ENCODE results near the gene TDRD12.

Gene TDRD12

DNA sequence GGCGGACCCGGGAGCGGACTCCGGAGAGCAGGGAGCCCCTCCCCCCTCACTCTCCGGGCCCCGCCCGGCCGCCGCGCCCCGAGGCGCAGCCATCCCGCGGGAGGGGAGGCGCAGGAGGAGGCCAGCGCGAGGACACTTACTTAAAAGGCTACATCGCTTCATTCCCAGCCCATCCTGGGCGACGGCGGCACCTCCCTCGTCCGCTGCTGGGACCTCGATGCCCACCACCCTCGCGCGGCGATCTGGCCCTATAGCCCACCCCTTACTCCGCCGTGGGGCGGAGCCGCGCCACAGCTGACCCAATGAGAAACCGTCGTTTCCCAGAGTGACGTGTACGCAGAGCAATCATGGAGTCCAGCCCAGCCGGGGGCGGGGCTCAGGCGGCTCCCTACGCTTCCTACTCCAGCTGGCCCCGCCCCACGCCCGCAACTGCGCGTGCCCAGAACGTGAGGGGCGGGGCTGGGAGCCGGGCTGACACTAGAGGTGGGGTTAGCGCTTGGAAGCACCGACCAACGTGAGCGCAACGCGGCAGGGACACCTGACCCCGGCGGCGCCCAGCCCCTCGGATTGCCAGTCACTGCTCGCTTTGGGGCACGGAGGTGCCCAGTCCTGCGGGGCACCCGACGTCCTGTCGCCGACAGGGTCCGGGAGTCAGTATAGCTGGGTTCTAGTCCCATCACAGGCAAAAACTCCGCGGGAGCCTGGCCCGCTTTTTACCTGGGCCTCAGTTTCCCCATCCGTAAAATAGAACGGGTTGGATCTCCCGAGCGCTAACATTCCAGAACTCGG is 44.4 kb upstream of the TDRD12 start, which contains the start of gene ANKRD27 (continued):
- peak; percentile 42; the same call in 1 of the 2 replicates for TF ChIP-seq ZNF639 (tag by site-specific recombination; IDR thresholded peaks at IDR 0.05)
- TF ChIP-seq, protein P1, sequence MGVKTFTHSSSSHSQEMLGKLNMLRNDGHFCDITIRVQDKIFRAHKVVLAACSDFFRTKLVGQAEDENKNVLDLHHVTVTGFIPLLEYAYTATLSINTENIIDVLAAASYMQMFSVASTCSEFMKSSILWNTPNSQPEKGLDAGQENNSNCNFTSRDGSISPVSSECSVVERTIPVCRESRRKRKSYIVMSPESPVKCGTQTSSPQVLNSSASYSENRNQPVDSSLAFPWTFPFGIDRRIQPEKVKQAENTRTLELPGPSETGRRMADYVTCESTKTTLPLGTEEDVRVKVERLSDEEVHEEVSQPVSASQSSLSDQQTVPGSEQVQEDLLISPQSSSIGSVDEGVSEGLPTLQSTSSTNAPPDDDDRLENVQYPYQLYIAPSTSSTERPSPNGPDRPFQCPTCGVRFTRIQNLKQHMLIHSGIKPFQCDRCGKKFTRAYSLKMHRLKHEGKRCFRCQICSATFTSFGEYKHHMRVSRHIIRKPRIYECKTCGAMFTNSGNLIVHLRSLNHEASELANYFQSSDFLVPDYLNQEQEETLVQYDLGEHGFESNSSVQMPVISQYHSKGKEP (tag by site-specific recombination; IDR thresholded peaks at IDR 0.05) = no peak
- TF ChIP-seq ZNF248 (tag by site-specific recombination; IDR thresholded peaks at IDR 0.05) = no peak
- TF ChIP-seq, protein P2, sequence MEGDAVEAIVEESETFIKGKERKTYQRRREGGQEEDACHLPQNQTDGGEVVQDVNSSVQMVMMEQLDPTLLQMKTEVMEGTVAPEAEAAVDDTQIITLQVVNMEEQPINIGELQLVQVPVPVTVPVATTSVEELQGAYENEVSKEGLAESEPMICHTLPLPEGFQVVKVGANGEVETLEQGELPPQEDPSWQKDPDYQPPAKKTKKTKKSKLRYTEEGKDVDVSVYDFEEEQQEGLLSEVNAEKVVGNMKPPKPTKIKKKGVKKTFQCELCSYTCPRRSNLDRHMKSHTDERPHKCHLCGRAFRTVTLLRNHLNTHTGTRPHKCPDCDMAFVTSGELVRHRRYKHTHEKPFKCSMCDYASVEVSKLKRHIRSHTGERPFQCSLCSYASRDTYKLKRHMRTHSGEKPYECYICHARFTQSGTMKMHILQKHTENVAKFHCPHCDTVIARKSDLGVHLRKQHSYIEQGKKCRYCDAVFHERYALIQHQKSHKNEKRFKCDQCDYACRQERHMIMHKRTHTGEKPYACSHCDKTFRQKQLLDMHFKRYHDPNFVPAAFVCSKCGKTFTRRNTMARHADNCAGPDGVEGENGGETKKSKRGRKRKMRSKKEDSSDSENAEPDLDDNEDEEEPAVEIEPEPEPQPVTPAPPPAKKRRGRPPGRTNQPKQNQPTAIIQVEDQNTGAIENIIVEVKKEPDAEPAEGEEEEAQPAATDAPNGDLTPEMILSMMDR (tag by site-specific recombination; IDR thresholded peaks at IDR 0.05) = no peak
- TF ChIP-seq, protein P3, sequence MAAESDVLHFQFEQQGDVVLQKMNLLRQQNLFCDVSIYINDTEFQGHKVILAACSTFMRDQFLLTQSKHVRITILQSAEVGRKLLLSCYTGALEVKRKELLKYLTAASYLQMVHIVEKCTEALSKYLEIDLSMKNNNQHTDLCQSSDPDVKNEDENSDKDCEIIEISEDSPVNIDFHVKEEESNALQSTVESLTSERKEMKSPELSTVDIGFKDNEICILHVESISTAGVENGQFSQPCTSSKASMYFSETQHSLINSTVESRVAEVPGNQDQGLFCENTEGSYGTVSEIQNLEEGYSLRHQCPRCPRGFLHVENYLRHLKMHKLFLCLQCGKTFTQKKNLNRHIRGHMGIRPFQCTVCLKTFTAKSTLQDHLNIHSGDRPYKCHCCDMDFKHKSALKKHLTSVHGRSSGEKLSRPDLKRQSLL (tag by site-specific recombination; IDR thresholded peaks at IDR 0.05) = no peak
- no peak for TF ChIP-seq ZNF274 (IDR thresholded peaks at IDR 0.05; ENCODE audit: low read length)
- no peak for TF ChIP-seq ZNF274 (tag by site-specific recombination; IDR thresholded peaks at IDR 0.05; ENCODE audit: borderline replicate concordance)
- TF ChIP-seq HOXA7 (CRISPR knock-in tag; IDR thresholded peaks at IDR 0.05; ENCODE audit: borderline replicate concordance) = no peak
- TF ChIP-seq, protein P4, sequence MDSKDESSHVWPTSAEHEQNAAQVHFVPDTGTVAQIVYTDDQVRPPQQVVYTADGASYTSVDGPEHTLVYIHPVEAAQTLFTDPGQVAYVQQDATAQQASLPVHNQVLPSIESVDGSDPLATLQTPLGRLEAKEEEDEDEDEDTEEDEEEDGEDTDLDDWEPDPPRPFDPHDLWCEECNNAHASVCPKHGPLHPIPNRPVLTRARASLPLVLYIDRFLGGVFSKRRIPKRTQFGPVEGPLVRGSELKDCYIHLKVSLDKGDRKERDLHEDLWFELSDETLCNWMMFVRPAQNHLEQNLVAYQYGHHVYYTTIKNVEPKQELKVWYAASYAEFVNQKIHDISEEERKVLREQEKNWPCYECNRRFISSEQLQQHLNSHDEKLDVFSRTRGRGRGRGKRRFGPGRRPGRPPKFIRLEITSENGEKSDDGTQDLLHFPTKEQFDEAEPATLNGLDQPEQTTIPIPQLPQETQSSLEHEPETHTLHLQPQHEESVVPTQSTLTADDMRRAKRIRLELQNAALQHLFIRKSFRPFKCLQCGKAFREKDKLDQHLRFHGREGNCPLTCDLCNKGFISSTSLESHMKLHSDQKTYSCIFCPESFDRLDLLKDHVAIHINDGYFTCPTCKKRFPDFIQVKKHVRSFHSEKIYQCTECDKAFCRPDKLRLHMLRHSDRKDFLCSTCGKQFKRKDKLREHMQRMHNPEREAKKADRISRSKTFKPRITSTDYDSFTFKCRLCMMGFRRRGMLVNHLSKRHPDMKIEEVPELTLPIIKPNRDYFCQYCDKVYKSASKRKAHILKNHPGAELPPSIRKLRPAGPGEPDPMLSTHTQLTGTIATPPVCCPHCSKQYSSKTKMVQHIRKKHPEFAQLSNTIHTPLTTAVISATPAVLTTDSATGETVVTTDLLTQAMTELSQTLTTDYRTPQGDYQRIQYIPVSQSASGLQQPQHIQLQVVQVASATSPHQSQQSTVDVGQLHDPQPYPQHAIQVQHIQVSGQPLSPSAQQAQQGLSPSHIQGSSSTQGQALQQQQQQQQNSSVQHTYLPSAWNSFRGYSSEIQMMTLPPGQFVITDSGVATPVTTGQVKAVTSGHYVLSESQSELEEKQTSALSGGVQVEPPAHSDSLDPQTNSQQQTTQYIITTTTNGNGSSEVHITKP (tag by site-specific recombination; IDR thresholded peaks at IDR 0.05) = peak; percentile 64; the same call in 1 of the 2 replicates
- TF ChIP-seq KLF9 (tag by site-specific recombination; IDR thresholded peaks at IDR 0.05; ENCODE audit: low read depth) = peak; percentile 75
- peak; percentile 46; the same call in 1 of the 2 replicates for TF ChIP-seq ZFP69B (tag by site-specific recombination; IDR thresholded peaks at IDR 0.05)
- TF ChIP-seq ZNF426 (tag by site-specific recombination; IDR thresholded peaks at IDR 0.05) = no peak
- no peak for TF ChIP-seq AEBP2 (tag by site-specific recombination; IDR thresholded peaks at IDR 0.05; ENCODE audit: borderline replicate concordance)
- TF ChIP-seq FEZF1 (tag by site-specific recombination; IDR thresholded peaks at IDR 0.05) = no peak
- TF ChIP-seq ZNF311 (tag by site-specific recombination; IDR thresholded peaks at IDR 0.05; ENCODE audit: borderline replicate concordance) = no peak
- TF ChIP-seq SP7 (tag by site-specific recombination; IDR thresholded peaks at IDR 0.05) = peak; percentile 77
- TF ChIP-seq ZFHX2 (tag by site-specific recombination; conservative IDR thresholded peaks at IDR 0.05) = peak; percentile 42
- peak; percentile 66; the same call in 1 of the 2 replicates for TF ChIP-seq ZNF629 (tag by site-specific recombination; IDR thresholded peaks at IDR 0.05)
- no peak for TF ChIP-seq ZNF664 (tag by site-specific recombination; IDR thresholded peaks at IDR 0.05)
- TF ChIP-seq ZNF114 (tag by site-specific recombination; IDR thresholded peaks at IDR 0.05) = no peak
- TF ChIP-seq KLF1 (tag by site-specific recombination; IDR thresholded peaks at IDR 0.05) = peak; percentile 83
- TF ChIP-seq ZNF830 (tag by site-specific recombination; IDR thresholded peaks at IDR 0.05; ENCODE audit: low read depth) = no peak
- TF ChIP-seq HIC1 (tag by site-specific recombination; IDR thresholded peaks at IDR 0.05) = peak; percentile 95
- no peak for TF ChIP-seq ZSCAN5A (tag by site-specific recombination; IDR thresholded peaks at IDR 0.05)
